Prostate gland (tissue), 2 donors: ENCODE measurements around the gene FAM222B. TPM values are rescaled to one million over a fixed set of nuclear protein-coding genes. Genes with fewer than 3 reads are reported as not detected.
A peak's percentile ranks its signal among the peaks of the same experiment; 100 is the strongest.

Experiments
- DNase-seq: peaks from one replicate; pipeline ENCODE4 v3.0.0-alpha.2; 2019; ENCODE audit warnings: low spot score
- H3K27ac ChIP-seq, 2 donors: fragments of 200-600 bp; sonication (generic); 2 replicates each; pipeline ENCODE4 v1.5.1; 2017 to 2019
- H3K27me3 ChIP-seq: fragments of 200-600 bp; sonication (generic); replicated peaks from 2 replicates; pipeline ENCODE4 v1.5.1; 2019; ENCODE audit not compliant: insufficient read depth
- H3K36me3 ChIP-seq, 2 donors: fragments of 200-600 bp; sonication (generic); 1 replicate in 1 of 2; 2 replicates in 1 of 2; pipeline versions ENCODE4 v1.5.1 to v1.8.1; 2017 to 2019
- H3K4me1 ChIP-seq: fragments of 200-600 bp; sonication (generic); replicated peaks from 2 replicates; pipeline ENCODE4 v1.5.1; 2019
- H3K4me3 ChIP-seq, 2 donors: fragments of 200-600 bp; sonication (generic); 2 replicates each; pipeline ENCODE4 v1.5.1; 2017 to 2019
- H3K9me3 ChIP-seq: fragments of 200-600 bp; sonication (generic); 2 replicates; pipeline ENCODE4 v1.5.1; 2017
- POLR2A ChIP-seq: fragments of 450-650 bp; IDR thresholded peaks from one replicate; pipeline ENCODE4 v1.6.1; 2016; ENCODE audit warnings: antibody characterized with exemption, mild to moderate bottlenecking
- POLR2AphosphoS5 ChIP-seq: sonication (generic); formaldehyde crosslinking; IDR thresholded peaks from one replicate; pipeline ENCODE4 v1.6.1; 2017; ENCODE audit warnings: antibody characterized with exemption
- WGBS: methylation state at CpG from one replicate; pipeline ENCODE4 v1.1.5; 2018; 5-methylcytosine and 5-hydroxymethylcytosine counted together
- intact Hi-C: fragments of 100-400 bp; cut with DNase I; formaldehyde crosslinking; loops from one replicate; pipeline ENCODE4 v1.14.2; 2022
- total RNA-seq, 2 donors: library from RNA; depleted of rRNA; stranded (reverse); fragments of >200 nt; gene quantifications; one replicate each; pipeline ENCODE4 v1.1.0, GENCODE V29; 2016
- TF ChIP-seq, protein P1 (sequence below), 4 experiments: fragments of 200-600 bp in 2 of 4; fragments of 450-650 bp in 2 of 4; sonication (generic) in 2 of 4; IDR thresholded peaks; 1 replicate in 3 of 4; 2 replicates in 1 of 4; pipeline ENCODE4 v1.5.1; 2016 to 2019; ENCODE audit warnings: antibody characterized with exemption in 4 of 4, mild to moderate bottlenecking in 2 of 4, moderate library complexity in 2 of 4

Gene FAM222B
- total RNA-seq, 2 donors from 2014 or later, result 14.9 to 48.9 TPM

DNA sequence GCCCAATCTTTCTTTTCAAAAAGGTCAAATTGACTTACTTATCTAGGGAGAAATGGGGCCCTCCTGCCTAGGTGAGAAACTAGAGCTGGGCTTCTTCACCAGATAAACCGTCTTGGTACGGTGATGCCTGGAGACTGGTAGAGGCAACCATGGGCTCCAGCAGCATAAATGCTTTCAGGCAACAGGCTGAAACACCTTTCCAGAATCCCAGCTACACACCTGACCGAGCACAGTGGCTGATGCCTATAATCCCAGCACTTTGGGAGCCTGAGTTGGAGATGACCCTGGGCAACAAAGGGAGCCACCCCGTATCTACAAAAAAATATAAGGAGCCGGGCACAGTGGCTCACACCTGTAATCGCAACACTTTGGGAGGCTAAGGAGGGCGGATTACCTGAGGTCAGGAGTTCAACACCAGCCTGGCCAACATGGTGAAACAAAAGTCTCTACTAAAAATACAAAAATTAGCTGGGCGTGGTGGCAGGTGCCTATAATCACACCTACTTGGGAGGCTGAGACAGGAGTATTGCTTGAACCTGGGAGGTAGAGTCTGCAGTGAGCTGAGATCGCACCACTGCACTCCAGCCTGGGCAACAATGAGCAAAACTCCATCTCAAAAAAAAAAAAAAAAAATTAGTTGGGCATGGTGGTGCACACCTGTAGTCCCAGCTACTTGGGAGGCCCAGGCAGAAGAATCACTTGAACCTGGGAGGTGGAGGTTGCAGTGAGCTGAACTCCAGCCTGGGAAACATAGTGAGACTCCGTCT lies 90.8 kb downstream of the FAM222B start:
- TF ChIP-seq POLR2AphosphoS5 (no peak), POLR2A (no peak)
- TF ChIP-seq, protein P1, sequence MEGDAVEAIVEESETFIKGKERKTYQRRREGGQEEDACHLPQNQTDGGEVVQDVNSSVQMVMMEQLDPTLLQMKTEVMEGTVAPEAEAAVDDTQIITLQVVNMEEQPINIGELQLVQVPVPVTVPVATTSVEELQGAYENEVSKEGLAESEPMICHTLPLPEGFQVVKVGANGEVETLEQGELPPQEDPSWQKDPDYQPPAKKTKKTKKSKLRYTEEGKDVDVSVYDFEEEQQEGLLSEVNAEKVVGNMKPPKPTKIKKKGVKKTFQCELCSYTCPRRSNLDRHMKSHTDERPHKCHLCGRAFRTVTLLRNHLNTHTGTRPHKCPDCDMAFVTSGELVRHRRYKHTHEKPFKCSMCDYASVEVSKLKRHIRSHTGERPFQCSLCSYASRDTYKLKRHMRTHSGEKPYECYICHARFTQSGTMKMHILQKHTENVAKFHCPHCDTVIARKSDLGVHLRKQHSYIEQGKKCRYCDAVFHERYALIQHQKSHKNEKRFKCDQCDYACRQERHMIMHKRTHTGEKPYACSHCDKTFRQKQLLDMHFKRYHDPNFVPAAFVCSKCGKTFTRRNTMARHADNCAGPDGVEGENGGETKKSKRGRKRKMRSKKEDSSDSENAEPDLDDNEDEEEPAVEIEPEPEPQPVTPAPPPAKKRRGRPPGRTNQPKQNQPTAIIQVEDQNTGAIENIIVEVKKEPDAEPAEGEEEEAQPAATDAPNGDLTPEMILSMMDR (IDR thresholded peaks at IDR 0.05), result no peak
- no peaks in the 10 kb centered on the region for H3K27me3 ChIP-seq
- no peak overlapping the region for H3K4me3 ChIP-seq
- no peak overlapping the region for H3K27ac ChIP-seq
- intact Hi-C loops, result loop anchor here (2.0 kb wide), 1 partner anchor 25 kb away; the partner anchor contains the start of gene TLCD1
- 87% methylated on average over 10 of the region's 10 CpGs for WGBS
- H3K36me3 ChIP-seq, result peaks cover 5% of the 10 kb centered on the region in 2 donors
- peaks cover 13% of the 10 kb centered on the region for H3K4me1 ChIP-seq
- H3K9me3 ChIP-seq, result no peaks in the 10 kb centered on the region
- no peak for DNase-seq

DNA sequence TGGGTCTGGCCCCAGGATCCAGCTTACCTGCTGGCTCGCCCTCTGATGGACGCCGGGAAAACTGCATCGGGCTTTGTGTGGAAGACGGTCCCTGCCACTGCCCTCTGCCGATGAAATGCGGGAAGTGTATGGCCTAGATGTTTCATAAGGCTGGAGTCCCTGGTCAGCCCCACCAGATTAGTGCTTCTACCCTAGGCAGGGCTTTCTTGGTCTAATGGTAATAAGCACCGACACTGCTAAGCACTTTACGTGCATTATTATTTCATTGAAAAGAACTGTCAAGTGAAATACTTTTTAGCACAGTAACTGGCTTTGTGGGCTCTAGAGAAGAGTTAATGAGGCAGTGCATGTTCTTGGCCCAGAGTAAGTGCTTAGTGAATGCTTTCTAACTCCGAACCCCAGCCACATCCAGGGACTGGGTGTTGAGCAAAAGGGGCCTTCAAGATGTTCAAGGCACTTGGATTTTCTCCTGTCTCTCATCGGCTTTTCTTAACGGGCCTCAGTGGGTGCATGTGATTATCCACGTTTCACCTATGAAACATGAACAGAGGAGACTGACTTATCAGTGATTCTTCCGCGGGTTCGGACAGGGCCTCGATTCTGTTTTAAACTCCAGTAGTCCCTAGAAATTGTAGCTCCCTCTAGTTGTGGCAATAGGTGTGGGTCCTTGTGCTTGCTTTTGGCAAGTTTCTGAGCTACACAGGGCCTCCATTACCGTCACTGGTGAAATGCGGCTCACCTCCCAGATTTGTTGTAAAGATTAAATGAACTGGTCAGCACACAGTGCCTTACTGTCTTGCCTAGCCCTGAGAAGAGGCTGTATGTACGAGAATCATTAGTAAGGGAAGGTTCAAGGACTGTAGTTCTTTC lies 92.2 kb downstream of the FAM222B start:
- Histone ChIP-seq H3K4me3 (no peak overlapping the region), H3K27me3 (no peaks in the 10 kb centered on the region), H3K36me3 (peaks cover 5% of the 10 kb centered on the region in 2 donors), H3K9me3 (no peaks in the 10 kb centered on the region), H3K4me1 (peaks cover 26% of the 10 kb centered on the region), H3K27ac (peak overlapping the region; percentile 68 to 99)
- intact Hi-C loops, result loop anchor here (2.0 kb wide), 1 partner anchor 24 kb away; the partner anchor contains the start of gene TLCD1
- peak; percentile 95 for DNase-seq
- WGBS, result 19% methylated on average over 20 of the region's 20 CpGs
- TF ChIP-seq, protein P1 (IDR thresholded peaks at IDR 0.05), result peak; percentile 98 to 100 (median 99)
- TF ChIP-seq POLR2AphosphoS5, result peak; percentile 92
- TF ChIP-seq POLR2A, result peak; percentile 16

DNA sequence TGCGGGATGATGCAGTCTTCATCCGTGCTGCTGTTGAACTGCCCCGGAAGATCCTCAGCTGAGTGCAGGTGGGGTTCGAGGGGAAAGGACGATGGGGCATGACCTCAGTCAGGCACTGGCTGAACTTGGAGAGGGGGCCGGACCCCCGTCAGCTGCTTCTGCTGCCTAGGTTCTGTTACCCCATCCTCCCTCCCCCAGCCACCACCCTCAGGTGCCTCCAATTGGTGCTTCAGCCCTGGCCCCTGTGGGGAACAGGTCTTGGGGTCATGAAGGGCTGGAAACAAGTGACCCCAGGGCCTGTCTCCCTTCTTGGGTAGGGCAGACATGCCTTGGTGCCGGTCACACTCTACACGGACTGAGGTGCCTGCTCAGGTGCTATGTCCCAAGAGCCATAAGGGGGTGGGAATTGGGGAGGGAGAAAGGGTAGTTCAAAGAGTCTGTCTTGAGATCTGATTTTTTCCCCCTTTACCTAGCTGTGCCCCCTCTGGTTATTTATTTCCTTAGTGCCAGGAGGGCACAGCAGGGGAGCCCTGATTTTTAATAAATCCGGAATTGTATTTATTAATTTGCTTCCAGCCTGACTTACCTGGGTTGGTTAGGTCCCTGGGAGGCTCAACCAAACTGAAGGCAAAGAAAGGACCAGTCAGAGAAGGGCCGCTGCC lies 92.9 kb downstream of the FAM222B start:
- Histone ChIP-seq H3K27ac (peak overlapping the region; percentile 68 to 99), H3K9me3 (no peaks in the 10 kb centered on the region), H3K36me3 (peaks cover 5% of the 10 kb centered on the region in 2 donors), H3K4me3 (no peak overlapping the region), H3K4me1 (peaks cover 26% of the 10 kb centered on the region), H3K27me3 (no peaks in the 10 kb centered on the region)
- intact Hi-C loops, result loop anchor here (2.0 to 10.0 kb wide), 2 partner anchors 23 to 65 kb away; partner anchors contain the start of gene TLCD1
- WGBS, result 52% methylated on average over 11 of the region's 11 CpGs
- TF ChIP-seq POLR2AphosphoS5 (no peak), POLR2A (no peak)
- TF ChIP-seq, protein P1 (IDR thresholded peaks at IDR 0.05), result no peak
- no peak for DNase-seq

DNA sequence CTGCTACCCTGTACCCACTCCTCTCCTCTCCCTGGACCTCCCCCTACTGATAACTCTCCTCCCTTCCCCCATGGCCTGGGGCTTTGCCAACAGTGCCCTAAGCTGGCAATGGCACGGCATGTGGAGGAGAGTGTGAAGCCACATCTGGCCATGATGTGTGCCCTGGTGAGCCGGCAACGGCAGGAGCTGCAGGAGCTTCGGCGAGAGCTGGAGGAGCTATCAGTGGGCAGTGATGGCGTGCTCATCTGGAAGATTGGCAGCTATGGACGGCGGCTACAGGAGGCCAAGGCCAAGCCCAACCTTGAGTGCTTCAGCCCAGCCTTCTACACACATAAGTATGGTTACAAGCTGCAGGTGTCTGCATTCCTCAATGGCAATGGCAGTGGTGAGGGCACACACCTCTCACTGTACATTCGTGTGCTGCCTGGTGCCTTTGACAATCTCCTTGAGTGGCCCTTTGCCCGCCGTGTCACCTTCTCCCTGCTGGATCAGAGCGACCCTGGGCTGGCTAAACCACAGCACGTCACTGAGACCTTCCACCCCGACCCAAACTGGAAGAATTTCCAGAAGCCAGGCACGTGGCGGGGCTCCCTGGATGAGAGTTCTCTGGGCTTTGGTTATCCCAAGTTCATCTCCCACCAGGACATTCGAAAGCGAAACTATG lies 93.6 kb downstream of the FAM222B start:
- H3K27me3 ChIP-seq, result no peaks in the 10 kb centered on the region
- WGBS, result 48% methylated on average over 18 of the region's 18 CpGs
- H3K36me3 ChIP-seq, result peaks cover 5% of the 10 kb centered on the region in 2 donors
- peak overlapping the region; percentile 68 to 99 for H3K27ac ChIP-seq
- intact Hi-C loops, result loop anchor here (10.0 kb wide), 1 partner anchor 64 kb away; no protein-coding TSS in a partner anchor
- TF ChIP-seq POLR2AphosphoS5 (no peak), POLR2A (no peak)
- TF ChIP-seq, protein P1 (IDR thresholded peaks at IDR 0.05), result no peak
- peaks cover 26% of the 10 kb centered on the region for H3K4me1 ChIP-seq
- H3K9me3 ChIP-seq, result no peaks in the 10 kb centered on the region
- no peak overlapping the region for H3K4me3 ChIP-seq
- no peak for DNase-seq
